KMS-11 (cell line): ENCODE measurements around the gene KIRREL1.
"Not testable (repeated sequence)": the region's sequence is repeated elsewhere in the genome, so short reads cannot be mapped to it uniquely, and the experiment has no call there.

Experiments used
- H2AFZ ChIP-seq: fragments of 200-600 bp; sonication (generic); 2 replicates; pipeline ENCODE4 v1.6.1; 2016; ENCODE audit warnings: antibody characterized with exemption, mixed run types, low read depth
- H3K27ac ChIP-seq: fragments of 200-600 bp; sonication (generic); 2 replicates; pipeline ENCODE4 v1.6.1; 2016; ENCODE audit warnings: mild to moderate bottlenecking, mixed run types
- H3K27me3 ChIP-seq: fragments of 200-600 bp; sonication (generic); 2 replicates; pipeline ENCODE4 v1.6.1; 2017; ENCODE audit warnings: mild to moderate bottlenecking, low read depth, mixed run types, moderate library complexity; ENCODE audit not compliant: insufficient read depth
- H3K36me3 ChIP-seq: fragments of 200-600 bp; sonication (generic); 2 replicates; pipeline ENCODE4 v1.6.1; 2017; ENCODE audit warnings: mild to moderate bottlenecking, mixed run types; ENCODE audit not compliant: insufficient read depth
- H3K4me1 ChIP-seq: fragments of 200-600 bp; sonication (generic); 2 replicates; pipeline ENCODE4 v1.6.1; 2016; ENCODE audit warnings: mild to moderate bottlenecking, low read depth, mixed run types; ENCODE audit not compliant: poor library complexity, severe bottlenecking
- H3K4me2 ChIP-seq: fragments of 200-600 bp; sonication (generic); 2 replicates; pipeline ENCODE4 v1.7.0; 2016; ENCODE audit warnings: mild to moderate bottlenecking, mixed run types
- H3K4me3 ChIP-seq: fragments of 200-600 bp; sonication (generic); IDR thresholded peaks from 2 replicates; pipeline ENCODE4 v1.6.1; 2017; ENCODE audit warnings: low read depth, low read length, mixed read lengths; ENCODE audit not compliant: insufficient read depth
- H3K79me2 ChIP-seq: fragments of 200-600 bp; sonication (generic); 2 replicates; pipeline ENCODE4 v1.6.1; 2016; ENCODE audit warnings: low read depth, mixed run types; ENCODE audit not compliant: insufficient read depth
- H3K9ac ChIP-seq: fragments of 200-600 bp; sonication (generic); 2 replicates; pipeline ENCODE4 v1.6.1; 2016; ENCODE audit warnings: mild to moderate bottlenecking, mixed run types
- H4K20me1 ChIP-seq: fragments of 200-600 bp; sonication (generic); 2 replicates; pipeline ENCODE4 v1.6.1; 2016; ENCODE audit warnings: mild to moderate bottlenecking, mixed run types; ENCODE audit not compliant: insufficient read depth
- CTCF ChIP-seq: fragments of 200-600 bp; sonication (generic); conservative IDR thresholded peaks from 2 replicates; pipeline ENCODE4 v1.6.1; 2017; ENCODE audit warnings: low read depth, mild to moderate bottlenecking, antibody characterized with exemption, low read length, moderate library complexity, mixed read lengths

KIRREL1 gene

GRCh38 chr1:158124034-158124433 is 130.6 kb downstream of the KIRREL1 start:
- Histone ChIP-seq H3K4me3 (no peak overlapping the region), H3K36me3 (no peaks in the 10 kb centered on the region), H3K9ac (no peak overlapping the region), H3K79me2 (no peaks in the 10 kb centered on the region), H3K4me2 (no peak overlapping the region), H2AFZ (no peak overlapping the region), H3K27ac (no peak overlapping the region), H3K4me1 (peaks cover 46% of the 10 kb centered on the region), H4K20me1 (no peaks in the 10 kb centered on the region), H3K27me3 (peaks cover 53% of the 10 kb centered on the region)
- TF ChIP-seq CTCF, result no peak

GRCh38 chr1:158124999-158125398 is 131.6 kb downstream of the KIRREL1 start:
- Histone ChIP-seq H3K36me3 (no peaks in the 10 kb centered on the region), H4K20me1 (no peaks in the 10 kb centered on the region), H3K4me2 (peak overlapping the region; percentile 39; the same call in 1 of the 2 replicates), H3K4me1 (peaks cover 41% of the 10 kb centered on the region), H3K27ac (no peak overlapping the region), H3K9ac (no peak overlapping the region), H3K27me3 (peaks cover 63% of the 10 kb centered on the region), H2AFZ (no peak overlapping the region), H3K4me3 (no peak overlapping the region), H3K79me2 (no peaks in the 10 kb centered on the region)
- peak; percentile 100 for TF ChIP-seq CTCF

GRCh38 chr1:158126425-158126824 is 133.0 kb downstream of the KIRREL1 start:
- no peaks in the 10 kb centered on the region for H3K36me3 ChIP-seq
- H3K27ac ChIP-seq, result peak overlapping the region; percentile 32; the same call in 1 of the 2 replicates
- no peaks in the 10 kb centered on the region for H4K20me1 ChIP-seq
- peak overlapping the region; percentile 85 for H3K4me3 ChIP-seq
- peaks cover 31% of the 10 kb centered on the region for H3K4me1 ChIP-seq
- no peak; the same call in 1 of the 2 replicates for TF ChIP-seq CTCF
- no peak overlapping the region for H2AFZ ChIP-seq
- H3K27me3 ChIP-seq, result peaks cover 75% of the 10 kb centered on the region
- H3K9ac ChIP-seq, result no peak overlapping the region
- no peaks in the 10 kb centered on the region for H3K79me2 ChIP-seq
- H3K4me2 ChIP-seq, result peak overlapping the region; percentile 39

GRCh38 chr1:158128531-158128930 is 135.1 kb downstream of the KIRREL1 start:
- peaks cover 65% of the 10 kb centered on the region for H3K27me3 ChIP-seq
- not testable (repeated sequence) for H3K4me3 ChIP-seq, H3K36me3 ChIP-seq, H3K79me2 ChIP-seq, H4K20me1 ChIP-seq, H2AFZ ChIP-seq, H3K27ac ChIP-seq, H3K9ac ChIP-seq, H3K4me2 ChIP-seq
- H3K4me1 ChIP-seq, result peaks cover 31% of the 10 kb centered on the region

- Histone ChIP-seq H2AFZ (no peak overlapping the region), H4K20me1 (no peaks in the 10 kb centered on the region), H3K27me3 (peaks cover 46% of the 10 kb centered on the region), H3K36me3 (no peaks in the 10 kb centered on the region), H3K9ac (no peak overlapping the region), H3K4me3 (no peak overlapping the region), H3K27ac (no peak overlapping the region), H3K79me2 (no peaks in the 10 kb centered on the region), H3K4me1 (peaks cover 14% of the 10 kb centered on the region), H3K4me2 (no peak overlapping the region)
- TF ChIP-seq CTCF, result no peak
These were observed 137.8 kb downstream of the KIRREL1 start for GRCh38 chr1:158131217-158131616.
